ENCODE measurements around the gene FBXO46.

GRCh38 chr19:45769821-45770191, 39.1 kb upstream of the FBXO46 start:
- TF ChIP-seq PPARA (CRISPR knock-in tag; IDR thresholded peaks at IDR 0.05; ENCODE audit: borderline replicate concordance), result no peak
- TF ChIP-seq OSR1 (CRISPR knock-in tag; IDR thresholded peaks at IDR 0.05), result no peak
- no peak for TF ChIP-seq TOX (CRISPR knock-in tag; IDR thresholded peaks at IDR 0.05; ENCODE audit: borderline replicate concordance)

All from SK-N-SH treated with all-trans-retinoic acid at 6 μM for 48 hours (cell line).